Skeletal muscle satellite cell (primary cell): Measurements from ENCODE around the gene TTBK1.

Experiments
- H3K27me3 ChIP-seq: 2 replicates; pipeline ENCODE4 v1.7.0; 2013; ENCODE audit warnings: low read length; ENCODE audit not compliant: control insufficient read depth, insufficient read depth
- H3K36me3 ChIP-seq: 2 replicates; pipeline ENCODE4 v1.7.0; 2013; ENCODE audit warnings: mild to moderate bottlenecking, control low read depth, low read length; ENCODE audit not compliant: insufficient read depth
- H3K4me1 ChIP-seq: 2 replicates; pipeline ENCODE4 v1.7.0; 2013; ENCODE audit warnings: low read length; ENCODE audit not compliant: control insufficient read depth, insufficient read depth
- H3K4me2 ChIP-seq: 2 replicates; pipeline ENCODE4 v1.7.0; 2013; ENCODE audit warnings: mild to moderate bottlenecking, low read length
- H3K4me3 ChIP-seq: 2 replicates; pipeline ENCODE4 v1.7.0; 2013; ENCODE audit warnings: low read length
- H3K9ac ChIP-seq: 2 replicates; pipeline ENCODE4 v1.7.0; 2013; ENCODE audit warnings: mild to moderate bottlenecking, low read depth, low read length, moderate library complexity
- H3K9me3 ChIP-seq: replicated peaks from 2 replicates; pipeline ENCODE4 v1.7.0; 2013; ENCODE audit warnings: mild to moderate bottlenecking, control low read depth, low read length

The TTBK1 gene

GRCh38 chr6:43211955-43212354 lies 31.3 kb upstream of the TTBK1 start:
- Histone ChIP-seq H3K4me3 (no peak overlapping the region), H3K9me3 (no peaks in the 10 kb centered on the region), H3K4me2 (no peak overlapping the region), H3K9ac (no peak overlapping the region), H3K27me3 (no peaks in the 10 kb centered on the region), H3K4me1 (no peaks in the 10 kb centered on the region), H3K36me3 (peaks cover 42% of the 10 kb centered on the region)

GRCh38 chr6:43213431-43213830 lies 29.9 kb upstream of the TTBK1 start:
- Histone ChIP-seq H3K9ac (no peak overlapping the region), H3K9me3 (no peaks in the 10 kb centered on the region), H3K27me3 (no peaks in the 10 kb centered on the region), H3K4me1 (no peaks in the 10 kb centered on the region), H3K4me3 (no peak overlapping the region), H3K4me2 (no peak overlapping the region), H3K36me3 (peaks cover 46% of the 10 kb centered on the region)

GRCh38 chr6:43215066-43215465 lies 28.2 kb upstream of the TTBK1 start:
- H3K9ac ChIP-seq = no peak overlapping the region
- H3K9me3 ChIP-seq = no peaks in the 10 kb centered on the region
- no peaks in the 10 kb centered on the region for H3K4me1 ChIP-seq
- no peak overlapping the region for H3K4me3 ChIP-seq
- H3K4me2 ChIP-seq = no peak overlapping the region
- peaks cover 56% of the 10 kb centered on the region for H3K36me3 ChIP-seq
- no peaks in the 10 kb centered on the region for H3K27me3 ChIP-seq

GRCh38 chr6:43216200-43216599 lies 27.1 kb upstream of the TTBK1 start:
- H3K4me2 ChIP-seq = no peak overlapping the region

GRCh38 chr6:43217351-43217750 lies 25.9 kb upstream of the TTBK1 start:
- Histone ChIP-seq H3K9ac (no peak overlapping the region), H3K27me3 (no peaks in the 10 kb centered on the region), H3K4me2 (no peak overlapping the region), H3K4me1 (peaks cover 14% of the 10 kb centered on the region), H3K9me3 (no peaks in the 10 kb centered on the region), H3K4me3 (no peak overlapping the region), H3K36me3 (peaks cover 69% of the 10 kb centered on the region)

More at GRCh38 chr6:43216200-43216599, 27.1 kb upstream of the TTBK1 start:
- H3K4me3 ChIP-seq = no peak overlapping the region
- no peaks in the 10 kb centered on the region for H3K9me3 ChIP-seq
- H3K4me1 ChIP-seq = peaks cover 4% of the 10 kb centered on the region
- H3K9ac ChIP-seq = no peak overlapping the region
- no peaks in the 10 kb centered on the region for H3K27me3 ChIP-seq
- peaks cover 68% of the 10 kb centered on the region for H3K36me3 ChIP-seq

- Histone ChIP-seq H3K4me2 (no peak overlapping the region), H3K9me3 (no peaks in the 10 kb centered on the region), H3K27me3 (no peaks in the 10 kb centered on the region), H3K36me3 (peaks cover 70% of the 10 kb centered on the region), H3K9ac (no peak overlapping the region), H3K4me3 (no peak overlapping the region), H3K4me1 (peaks cover 14% of the 10 kb centered on the region)
These were observed 24.2 kb upstream of the TTBK1 start for GRCh38 chr6:43219119-43219518.

GRCh38 chr6:43219814-43220213 lies 23.5 kb upstream of the TTBK1 start:
- Histone ChIP-seq H3K9ac (no peak overlapping the region), H3K9me3 (no peaks in the 10 kb centered on the region), H3K27me3 (no peaks in the 10 kb centered on the region), H3K4me2 (no peak overlapping the region), H3K4me1 (peaks cover 14% of the 10 kb centered on the region), H3K36me3 (peaks cover 73% of the 10 kb centered on the region), H3K4me3 (no peak overlapping the region)

- no peaks in the 10 kb centered on the region for H3K9me3 ChIP-seq
- no peaks in the 10 kb centered on the region for H3K27me3 ChIP-seq
- no peak overlapping the region for H3K9ac ChIP-seq
- H3K4me3 ChIP-seq = no peak overlapping the region
- H3K36me3 ChIP-seq = peaks cover 66% of the 10 kb centered on the region
- H3K4me1 ChIP-seq = peaks cover 14% of the 10 kb centered on the region
- H3K4me2 ChIP-seq = no peak overlapping the region
These were observed 22.8 kb upstream of the TTBK1 start for GRCh38 chr6:43220439-43220951.

- Histone ChIP-seq H3K9me3 (no peaks in the 10 kb centered on the region), H3K9ac (no peak overlapping the region), H3K4me1 (peaks cover 14% of the 10 kb centered on the region), H3K36me3 (peaks cover 58% of the 10 kb centered on the region), H3K4me3 (no peak overlapping the region), H3K4me2 (peak overlapping the region; percentile 31), H3K27me3 (no peaks in the 10 kb centered on the region)
These were observed 22.0 kb upstream of the TTBK1 start for GRCh38 chr6:43221046-43221972.

- Histone ChIP-seq H3K4me1 (peaks cover 14% of the 10 kb centered on the region), H3K36me3 (peaks cover 46% of the 10 kb centered on the region)
These were observed 20.7 kb upstream of the TTBK1 start for GRCh38 chr6:43222418-43223059.

GRCh38 chr6:43223175-43223574 lies 20.1 kb upstream of the TTBK1 start:
- H3K4me3 ChIP-seq = no peak overlapping the region
- peaks cover 14% of the 10 kb centered on the region for H3K4me1 ChIP-seq
- H3K9ac ChIP-seq = no peak overlapping the region
- H3K27me3 ChIP-seq = no peaks in the 10 kb centered on the region
- peaks cover 43% of the 10 kb centered on the region for H3K36me3 ChIP-seq
- H3K4me2 ChIP-seq = no peak overlapping the region
- no peaks in the 10 kb centered on the region for H3K9me3 ChIP-seq

More at GRCh38 chr6:43222418-43223059, 20.7 kb upstream of the TTBK1 start:
- no peaks in the 10 kb centered on the region for H3K27me3 ChIP-seq
- no peak overlapping the region for H3K4me2 ChIP-seq
- H3K9ac ChIP-seq = no peak overlapping the region
- H3K9me3 ChIP-seq = no peaks in the 10 kb centered on the region
- no peak overlapping the region for H3K4me3 ChIP-seq
